H1 (cell line): Measurements from ENCODE around the gene NUTM2B. TPM values are rescaled to one million over a fixed set of nuclear protein-coding genes. Genes with fewer than 3 reads are reported as not detected.
"Not testable (repeated sequence)": the region's sequence is repeated elsewhere in the genome, so short reads cannot be mapped to it uniquely, and the experiment has no call there.

Experiments used
- CTCF ChIA-PET: fragments of 300-600 bp; sonication (Branson Sonifier 250); formaldehyde crosslinking; loops from one replicate; lab custom pipeline; 2021; ENCODE audit not compliant: partially characterized antibody; lab: Charles Lee
- POLR2A ChIA-PET: fragments of 300-600 bp; sonication (Branson Sonifier 250); formaldehyde crosslinking; loops from one replicate; lab custom pipeline; 2021; ENCODE audit warnings: inconsistent platforms; ENCODE audit not compliant: partially characterized antibody; lab: Charles Lee
- DNase-seq, 2 experiments: peaks; one replicate each; pipeline versions ENCODE4 v3.0.0 to v3.0.0-alpha.2; 2010 to 2022; ENCODE audit warnings: low spot score in 2 of 2, low read depth in 1 of 2, mixed read lengths in 1 of 2
- FAIRE-seq: peaks from 2 replicates; lab custom pipeline; 2011; peaks lifted over from hg19 to GRCh38; lab: Jason Lieb, UNC
- H2AFZ ChIP-seq: 2 replicates; pipeline ENCODE4 v1.8.1; 2012; ENCODE audit warnings: low read length, inconsistent platforms
- H2AK5ac ChIP-seq: 2 replicates; pipeline ENCODE4 v1.6.1; 2013; ENCODE audit warnings: low read depth, low read length
- H2BK120ac ChIP-seq: replicated peaks from 2 replicates; pipeline ENCODE3; 2013; ENCODE audit warnings: low read depth, low read length, inconsistent platforms
- H2BK12ac ChIP-seq: 2 replicates; pipeline ENCODE4 v1.6.1; 2013; ENCODE audit warnings: low read depth, low read length
- H2BK15ac ChIP-seq: 2 replicates; pipeline ENCODE4 v1.6.1; 2013; ENCODE audit warnings: low read length
- H2BK20ac ChIP-seq: 2 replicates; pipeline ENCODE4 v1.6.1; 2013; ENCODE audit warnings: low read length
- H2BK5ac ChIP-seq: 2 replicates; pipeline ENCODE4 v1.6.1; 2013; ENCODE audit warnings: low read depth, low read length
- H3K14ac ChIP-seq: 2 replicates; pipeline ENCODE4 v1.6.1; 2013; ENCODE audit warnings: inconsistent platforms; ENCODE audit not compliant: insufficient read length
- H3K18ac ChIP-seq: 2 replicates; pipeline ENCODE4 v1.6.1; 2013; ENCODE audit warnings: low read length; ENCODE audit errors: extremely low read depth
- H3K23ac ChIP-seq: 2 replicates; pipeline ENCODE4 v1.6.1; 2013; ENCODE audit warnings: inconsistent platforms; ENCODE audit not compliant: insufficient read length
- H3K23me2 ChIP-seq: 2 replicates; pipeline ENCODE4 v1.6.1; 2013; ENCODE audit warnings: low read depth, low read length
- H3K27ac ChIP-seq: 2 replicates; pipeline ENCODE4 v1.6.1; 2011; ENCODE audit warnings: low read depth, low read length, inconsistent platforms
- H3K27me3 ChIP-seq, 4 experiments: replicated peaks in 1 of 4; 1 replicate in 1 of 4; 2 replicates in 3 of 4; pipeline versions ENCODE4 v1.6.1 to v1.8.1; 2011 to 2013; ENCODE audit warnings: low read length in 3 of 4, mild to moderate bottlenecking in 3 of 4, inconsistent platforms in 2 of 4, mixed read lengths in 2 of 4, moderate library complexity in 1 of 4; ENCODE audit not compliant: control insufficient read depth in 3 of 4, insufficient read depth in 3 of 4; ENCODE audit errors: extremely low read depth in 1 of 4
- H3K36me3 ChIP-seq, 4 experiments: 2 replicates each; pipeline versions ENCODE4 v1.6.1 to v1.8.1; 2011 to 2013; ENCODE audit warnings: mild to moderate bottlenecking in 4 of 4, low read length in 3 of 4, moderate library complexity in 2 of 4, control low read depth in 1 of 4, inconsistent platforms in 1 of 4; ENCODE audit not compliant: insufficient read depth in 4 of 4, control insufficient read depth in 2 of 4
- H3K4ac ChIP-seq: replicated peaks from 2 replicates; pipeline ENCODE3; 2013; ENCODE audit warnings: low read length, low read depth, mixed read lengths, inconsistent platforms; ENCODE audit not compliant: insufficient read length
- H3K4me1 ChIP-seq, 4 experiments: replicated peaks in 1 of 4; 1 replicate in 1 of 4; 2 replicates in 3 of 4; pipeline versions ENCODE4 v1.6.1 to v1.8.1; 2011 to 2013; ENCODE audit warnings: low read length in 3 of 4, inconsistent platforms in 2 of 4, mixed read lengths in 1 of 4; ENCODE audit not compliant: insufficient read depth in 4 of 4, control insufficient read depth in 3 of 4
- H3K4me2 ChIP-seq, 2 experiments: 2 replicates each; pipeline versions ENCODE4 v1.6.1 to v1.8.1; 2011 to 2013; ENCODE audit warnings: low read depth in 2 of 2, low read length in 2 of 2, control low read depth in 1 of 2, inconsistent platforms in 1 of 2, mild to moderate bottlenecking in 1 of 2; ENCODE audit not compliant: insufficient read depth in 1 of 2
- H3K4me3 ChIP-seq, 4 experiments: fragments of 200-600, 300-600 bp in 1 of 4; sonication (generic), shearing (Covaris generic), sonication (Bioruptor Twin) in 1 of 4; 2 replicates each; pipeline versions ENCODE4 v1.5.1 to v1.8.1; 2011 to 2016; ENCODE audit warnings: low read length in 4 of 4, low read depth in 3 of 4, control low read depth in 2 of 4, inconsistent platforms in 2 of 4, mild to moderate bottlenecking in 2 of 4, mixed read lengths in 1 of 4, moderate library complexity in 1 of 4; ENCODE audit not compliant: insufficient read depth in 2 of 4; ENCODE audit errors: extremely low read depth in 1 of 4
- H3K56ac ChIP-seq: replicated peaks from 2 replicates; pipeline ENCODE3; 2013; ENCODE audit warnings: low read depth, mild to moderate bottlenecking, mixed read lengths, low read length, inconsistent platforms; ENCODE audit not compliant: insufficient read length
- H3K79me1 ChIP-seq: 2 replicates; pipeline ENCODE4 v1.6.1; 2013; ENCODE audit warnings: low read depth, low read length, control low read depth
- H3K79me2 ChIP-seq, 2 experiments: 2 replicates each; pipeline versions ENCODE4 v1.6.1 to v1.8.1; 2012 to 2013; ENCODE audit warnings: low read length in 2 of 2, mild to moderate bottlenecking in 2 of 2, inconsistent platforms in 1 of 2; ENCODE audit not compliant: insufficient read depth in 2 of 2, control insufficient read depth in 1 of 2
- H3K9ac ChIP-seq, 4 experiments: replicated peaks in 1 of 4; 1 replicate in 1 of 4; 2 replicates in 3 of 4; pipeline versions ENCODE4 v1.6.1 to v1.8.1; 2011 to 2013; ENCODE audit warnings: low read depth in 3 of 4, low read length in 3 of 4, control low read depth in 2 of 4, mild to moderate bottlenecking in 2 of 4, moderate library complexity in 2 of 4, inconsistent platforms in 1 of 4; ENCODE audit errors: extremely low read depth in 1 of 4
- H3K9me3 ChIP-seq, 2 experiments: 2 replicates each; pipeline versions ENCODE4 v1.6.1 to v1.8.1; 2012 to 2013; ENCODE audit warnings: mild to moderate bottlenecking in 2 of 2, moderate library complexity in 2 of 2, control low read depth in 1 of 2, inconsistent platforms in 1 of 2, low read depth in 1 of 2, low read length in 1 of 2, mixed read lengths in 1 of 2; ENCODE audit not compliant: insufficient read depth in 2 of 2
- H4K20me1 ChIP-seq, 2 experiments: replicated peaks in 1 of 2; 2 replicates each; pipeline versions ENCODE3 to v1.8.1; 2011 to 2013; ENCODE audit warnings: inconsistent platforms in 2 of 2, low read length in 2 of 2, mild to moderate bottlenecking in 1 of 2; ENCODE audit not compliant: insufficient read depth in 2 of 2, control insufficient read depth in 1 of 2
- H4K5ac ChIP-seq: 2 replicates; pipeline ENCODE4 v1.6.1; 2013; ENCODE audit warnings: low read length, low read depth, mixed read lengths, inconsistent platforms; ENCODE audit not compliant: insufficient read length
- H4K8ac ChIP-seq: 2 replicates; pipeline ENCODE4 v1.8.0; 2013; ENCODE audit warnings: mild to moderate bottlenecking, moderate library complexity, low read length, inconsistent platforms; ENCODE audit not compliant: insufficient read depth; ENCODE audit errors: extremely low read depth
- H4K91ac ChIP-seq: replicated peaks from 2 replicates; pipeline ENCODE3; 2013; ENCODE audit warnings: low read length, mixed read lengths, inconsistent platforms; ENCODE audit not compliant: insufficient read length
- WGBS, 2 experiments: shearing (Covaris generic) in 1 of 2; methylation state at CpG; one replicate each; pipeline versions ENCODE4 v1.1.6 to v1.1.7; 2013 to 2015; ENCODE audit warnings: low lambda C conversion rate in 2 of 2, mixed read lengths in 2 of 2, inconsistent platforms in 1 of 2, low coverage in 1 of 2, missing lambda C conversion rate in 1 of 2; ENCODE audit not compliant: insufficient replicate concordance in 2 of 2, insufficient coverage in 1 of 2, insufficient read length in 1 of 2; ENCODE audit errors: extremely low coverage in 1 of 2, missing lambda C conversion rate in 1 of 2; 5-methylcytosine and 5-hydroxymethylcytosine counted together
- polyA plus RNA-seq, 7 experiments: library from polyadenylated mRNA; depleted of rRNA in 3 of 7; stranded (reverse) in 5 of 7; unstranded in 2 of 7; fragments of >200 nt in 5 of 7; fragments of 200-250 nt in 2 of 7; gene quantifications; 1 replicate in 5 of 7; 2 replicates in 1 of 7; 4 replicates in 1 of 7; pipeline versions ENCODE4 v1.2.1 to v1.2.3, GENCODE V29; 2011 to 2013; ENCODE audit warnings: missing spikeins in 2 of 7, mixed read lengths in 2 of 7
- total RNA-seq: library from RNA; stranded (reverse); fragmentation: NEBNext Ultra II Directional; extraction: Animal tissue kit (Norgen Biotek cat#: 25700); gene quantifications from 2 replicates; pipeline ENCODE4 v1.2.1, GENCODE V29; 2021

The NUTM2B gene
- total and polyA plus RNA-seq, 2 of the 8 experiments (the other 6 are each of a cell fraction or from before 2014, with no cell fraction given): 0.17 to 0.20 TPM

- H2AK5ac ChIP-seq, DNase-seq, H4K91ac ChIP-seq, H2AFZ ChIP-seq, H2BK120ac ChIP-seq, H2BK20ac ChIP-seq, FAIRE-seq, H3K36me3 ChIP-seq, H4K5ac ChIP-seq, POLR2A ChIA-PET, H3K27ac ChIP-seq, H3K79me2 ChIP-seq, H3K18ac ChIP-seq, H2BK15ac ChIP-seq, H3K23me2 ChIP-seq, H2BK5ac ChIP-seq, H4K20me1 ChIP-seq, H3K4ac ChIP-seq, H3K23ac ChIP-seq, H3K27me3 ChIP-seq, H4K8ac ChIP-seq, H2BK12ac ChIP-seq, H3K14ac ChIP-seq, H3K9ac ChIP-seq, H3K56ac ChIP-seq, H3K79me1 ChIP-seq, CTCF ChIA-PET, H3K9me3 ChIP-seq, H3K4me2 ChIP-seq, H3K4me1 ChIP-seq, H3K4me3 ChIP-seq: not testable (repeated sequence)
- 90% methylated on average over 1 of the region's 1 CpG; no CpG with 5 or more reads in 1 of the 2 experiments for WGBS, 2 experiments
Measured at GRCh38 chr10:79726620-79727019, 23.6 kb downstream of the NUTM2B start.

GRCh38 chr10:79744844-79745243 is 41.8 kb downstream of the NUTM2B start:
- H3K9me3 ChIP-seq, H3K14ac ChIP-seq, H3K4me2 ChIP-seq, H2BK120ac ChIP-seq, H3K79me1 ChIP-seq, H3K23ac ChIP-seq, H2AFZ ChIP-seq, H3K56ac ChIP-seq, FAIRE-seq, H2BK5ac ChIP-seq, H3K4me1 ChIP-seq, H2BK15ac ChIP-seq, DNase-seq, H3K9ac ChIP-seq, H2BK20ac ChIP-seq, H3K18ac ChIP-seq, H3K4ac ChIP-seq, H3K79me2 ChIP-seq, H4K20me1 ChIP-seq, CTCF ChIA-PET, H4K5ac ChIP-seq, H3K27me3 ChIP-seq, H3K23me2 ChIP-seq, H2AK5ac ChIP-seq, H4K8ac ChIP-seq, H3K27ac ChIP-seq, H3K36me3 ChIP-seq, H4K91ac ChIP-seq, H3K4me3 ChIP-seq, H2BK12ac ChIP-seq, POLR2A ChIA-PET: not testable (repeated sequence)
- 100% methylated on average over 5 of the region's 7 CpGs; no CpG with 5 or more reads in 1 of the 2 experiments for whole genome bisulfite sequencing, 2 experiments
